Right atrium auricular region (tissue), 2 donors: Measurements from ENCODE around the gene PJA2. TPM values are rescaled to one million over a fixed set of nuclear protein-coding genes. Genes with fewer than 3 reads are reported as not detected.

Experiments
- DNase-seq: peaks from one replicate; pipeline ENCODE4 v3.0.0-alpha.2; 2019; ENCODE audit warnings: low spot score
- H3K27ac ChIP-seq, 2 donors: fragments of 200-600 bp; sonication (generic); 1 replicate in 1 of 2; 2 replicates in 1 of 2; pipeline ENCODE4 v1.5.1; 2016 to 2019
- H3K27me3 ChIP-seq, 2 donors: fragments of 200-600 bp; sonication (generic); one replicate each; pipeline versions ENCODE4 v1.5.1 to v1.6.0; 2017 to 2019
- H3K36me3 ChIP-seq: fragments of 200-600 bp; sonication (generic); one replicate; pipeline ENCODE4 v1.5.1; 2016
- H3K4me1 ChIP-seq, 2 donors: fragments of 200-600 bp; sonication (generic); one replicate each; pipeline versions ENCODE4 v1.5.1 to v1.6.0; 2017 to 2019
- H3K4me3 ChIP-seq, 2 donors: fragments of 200-600 bp; sonication (generic); 1 replicate in 1 of 2; 2 replicates in 1 of 2; pipeline ENCODE4 v1.5.1; 2017 to 2019; ENCODE audit warnings: mild to moderate bottlenecking in 1 of 2, moderate library complexity in 1 of 2
- H3K9me3 ChIP-seq, 2 donors: fragments of 200-600 bp; sonication (generic); one replicate each; pipeline ENCODE4 v1.5.1; 2019
- total RNA-seq, 2 donors: library from RNA; depleted of rRNA; stranded (reverse); fragments of >200 nt; gene quantifications; one replicate each; pipeline ENCODE4 v1.1.0, GENCODE V29; 2016
- TF ChIP-seq, protein P1 (sequence below), 2 donors: fragments of 200-600 bp; sonication (generic); IDR thresholded peaks; one replicate each; pipeline ENCODE4 v1.5.1; 2019; ENCODE audit warnings: antibody characterized with exemption in 2 of 2

The PJA2 gene
- total RNA-seq, 2 donors from 2014 or later = 80.7 to 88.3 TPM

- Histone ChIP-seq H3K4me3 (no peak overlapping the region), H3K27ac (no peak overlapping the region)
- TF ChIP-seq, protein P1, sequence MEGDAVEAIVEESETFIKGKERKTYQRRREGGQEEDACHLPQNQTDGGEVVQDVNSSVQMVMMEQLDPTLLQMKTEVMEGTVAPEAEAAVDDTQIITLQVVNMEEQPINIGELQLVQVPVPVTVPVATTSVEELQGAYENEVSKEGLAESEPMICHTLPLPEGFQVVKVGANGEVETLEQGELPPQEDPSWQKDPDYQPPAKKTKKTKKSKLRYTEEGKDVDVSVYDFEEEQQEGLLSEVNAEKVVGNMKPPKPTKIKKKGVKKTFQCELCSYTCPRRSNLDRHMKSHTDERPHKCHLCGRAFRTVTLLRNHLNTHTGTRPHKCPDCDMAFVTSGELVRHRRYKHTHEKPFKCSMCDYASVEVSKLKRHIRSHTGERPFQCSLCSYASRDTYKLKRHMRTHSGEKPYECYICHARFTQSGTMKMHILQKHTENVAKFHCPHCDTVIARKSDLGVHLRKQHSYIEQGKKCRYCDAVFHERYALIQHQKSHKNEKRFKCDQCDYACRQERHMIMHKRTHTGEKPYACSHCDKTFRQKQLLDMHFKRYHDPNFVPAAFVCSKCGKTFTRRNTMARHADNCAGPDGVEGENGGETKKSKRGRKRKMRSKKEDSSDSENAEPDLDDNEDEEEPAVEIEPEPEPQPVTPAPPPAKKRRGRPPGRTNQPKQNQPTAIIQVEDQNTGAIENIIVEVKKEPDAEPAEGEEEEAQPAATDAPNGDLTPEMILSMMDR (IDR thresholded peaks at IDR 0.05) = no peak
Observed at GRCh38 chr5:109312695-109313094, 97.1 kb downstream of the PJA2 start.

DNA sequence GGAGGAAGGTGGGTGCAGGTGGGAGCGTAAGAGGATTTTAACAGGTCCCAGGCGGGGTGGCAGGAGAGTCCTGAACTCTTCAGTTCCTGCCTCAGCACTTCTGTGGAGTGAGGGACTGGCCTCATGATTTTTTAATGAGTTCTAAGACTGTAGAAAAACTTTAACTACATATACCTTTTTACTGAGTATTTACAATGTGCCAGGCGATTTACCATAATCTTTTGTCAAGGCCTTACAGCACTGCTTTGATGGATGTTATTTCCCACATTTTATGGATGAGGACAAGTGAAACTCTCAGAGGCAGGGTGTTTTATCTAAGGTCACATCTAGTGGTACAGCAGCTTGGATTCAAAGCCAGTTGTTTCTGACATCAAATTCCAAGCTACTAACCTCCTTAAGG, 99.5 kb downstream of the PJA2 start:
- no peak for DNase-seq
- no peaks in the 10 kb centered on the region for H3K4me1 ChIP-seq
- H3K36me3 ChIP-seq = no peaks in the 10 kb centered on the region
- no peaks in the 10 kb centered on the region for H3K27me3 ChIP-seq
- TF ChIP-seq, protein P1 (IDR thresholded peaks at IDR 0.05) = no peak
- H3K27ac ChIP-seq = no peak overlapping the region
- no peaks in the 10 kb centered on the region for H3K9me3 ChIP-seq
- H3K4me3 ChIP-seq = no peak overlapping the region

More at GRCh38 chr5:109312695-109313094, 97.1 kb downstream of the PJA2 start:
- Histone ChIP-seq H3K9me3 (no peaks in the 10 kb centered on the region), H3K4me1 (no peaks in the 10 kb centered on the region), H3K27me3 (no peaks in the 10 kb centered on the region), H3K36me3 (no peaks in the 10 kb centered on the region)
- DNase-seq = no peak

GRCh38 chr5:109309326-109310063, 100.3 kb downstream of the PJA2 start:
- no peaks in the 10 kb centered on the region for H3K36me3 ChIP-seq
- H3K27ac ChIP-seq = no peak overlapping the region
- H3K4me1 ChIP-seq = no peaks in the 10 kb centered on the region
- no peak for DNase-seq
- H3K9me3 ChIP-seq = no peaks in the 10 kb centered on the region
- TF ChIP-seq, protein P1 (IDR thresholded peaks at IDR 0.05) = no peak
- H3K27me3 ChIP-seq = no peaks in the 10 kb centered on the region
- H3K4me3 ChIP-seq = no peak overlapping the region

GRCh38 chr5:109307951-109308350, 101.8 kb downstream of the PJA2 start:
- no peaks in the 10 kb centered on the region for H3K9me3 ChIP-seq
- TF ChIP-seq, protein P1 (IDR thresholded peaks at IDR 0.05) = no peak
- no peaks in the 10 kb centered on the region for H3K4me1 ChIP-seq
- no peak overlapping the region for H3K4me3 ChIP-seq
- no peaks in the 10 kb centered on the region for H3K27me3 ChIP-seq
- DNase-seq = no peak
- no peaks in the 10 kb centered on the region for H3K36me3 ChIP-seq
- H3K27ac ChIP-seq = no peak overlapping the region

- TF ChIP-seq, protein P1 (IDR thresholded peaks at IDR 0.05) = no peak
- no peak for DNase-seq
- no peak overlapping the region for H3K27ac ChIP-seq
Observed at GRCh38 chr5:109307456-109307855, 102.3 kb downstream of the PJA2 start.

DNA sequence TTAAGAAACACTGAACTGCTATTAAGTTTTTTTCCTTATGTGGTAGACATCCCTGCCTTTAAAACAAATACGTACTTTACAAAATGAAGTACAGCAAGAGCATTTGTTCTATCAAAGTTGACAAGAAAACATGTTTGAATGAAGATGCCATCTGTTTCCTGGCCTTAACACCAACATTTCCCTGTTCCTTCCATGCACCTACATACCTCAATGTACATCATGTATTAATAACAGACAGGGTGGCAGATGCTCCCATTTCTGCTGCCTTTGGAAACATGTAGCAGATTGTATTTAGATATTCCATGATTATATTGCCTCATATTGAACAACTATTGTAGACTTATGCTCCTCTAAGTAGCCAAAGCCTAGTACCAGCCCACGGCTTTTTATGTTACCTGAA, 104.4 kb downstream of the PJA2 start:
- TF ChIP-seq, protein P1 (IDR thresholded peaks at IDR 0.05) = no peak
- no peak for DNase-seq
- no peaks in the 10 kb centered on the region for H3K27me3 ChIP-seq

More at GRCh38 chr5:109307456-109307855, 102.3 kb downstream of the PJA2 start:
- H3K4me3 ChIP-seq = no peak overlapping the region
- H3K9me3 ChIP-seq = no peaks in the 10 kb centered on the region
- no peaks in the 10 kb centered on the region for H3K36me3 ChIP-seq
- no peaks in the 10 kb centered on the region for H3K4me1 ChIP-seq
- no peaks in the 10 kb centered on the region for H3K27me3 ChIP-seq

More for the DNA sequence above, 104.4 kb downstream of the PJA2 start:
- no peaks in the 10 kb centered on the region for H3K9me3 ChIP-seq
- H3K4me1 ChIP-seq = no peaks in the 10 kb centered on the region
- no peaks in the 10 kb centered on the region for H3K36me3 ChIP-seq
- H3K4me3 ChIP-seq = no peak overlapping the region
- H3K27ac ChIP-seq = no peak overlapping the region
